GM12878 (cell line): ENCODE data around the gene BDH1. TPM values are rescaled to one million over a fixed set of nuclear protein-coding genes. Genes with fewer than 3 reads are reported as not detected.

Experiments
- ATAC-seq: fragments of 200-7000 bp; cut with Tn5 transposase; 3 replicates; pipeline ENCODE4 v1.9.1; 2020; ENCODE audit warnings: mild to moderate bottlenecking, moderate library complexity
- BruUV-seq: library from RNA; stranded (reverse); fragments of 400-500 nt; replicated peaks from 2 replicates; lab custom pipeline; 2021; lab: Mats Ljungman, UMichigan
- CTCF ChIA-PET: fragments of 300-600 bp; sonication (Branson Sonifier 250); formaldehyde crosslinking; extraction: SDS; loops from one replicate; lab custom pipeline; 2021; ENCODE audit warnings: inconsistent platforms; lab: Yijun Ruan, JAX
- POLR2A ChIA-PET: fragments of 350-600 bp; formaldehyde crosslinking; extraction: SDS; loops from one replicate; lab custom pipeline; 2021; ENCODE audit warnings: inconsistent platforms; lab: Charles Lee
- RAD21 ChIA-PET: fragments of 300-600 bp; sonication (Branson Sonifier 250); formaldehyde crosslinking; loops from one replicate; lab custom pipeline; 2023; ENCODE audit warnings: antibody characterized with exemption; ENCODE audit not compliant: unreplicated experiment; lab: Charles Lee
- SMC1A ChIA-PET: fragments of 300-600 bp; sonication (Branson Sonifier 250); formaldehyde crosslinking; loops from one replicate; lab custom pipeline; 2023; ENCODE audit not compliant: unreplicated experiment, uncharacterized antibody; lab: Charles Lee
- DNase-seq: peaks from one replicate; pipeline ENCODE4 v3.0.0-alpha.2; 2011; ENCODE audit warnings: low read depth, low spot score
- FAIRE-seq: peaks from 3 replicates; lab custom pipeline; 2011; peaks lifted over from hg19 to GRCh38; lab: Jason Lieb, UNC
- H2AFZ ChIP-seq: 2 replicates; pipeline ENCODE4 v1.6.0; 2011; ENCODE audit warnings: low read depth, low read length, control low read depth; ENCODE audit not compliant: control insufficient read depth
- H3K27ac ChIP-seq: 2 replicates; pipeline ENCODE4 v1.5.1; 2011; ENCODE audit warnings: control low read depth; ENCODE audit not compliant: control insufficient read depth, insufficient read depth
- H3K27me3 ChIP-seq, 2 experiments: replicated peaks in 1 of 2; 2 replicates each; pipeline versions ENCODE4 v1.6.0 to v1.6.1; 2011; ENCODE audit warnings: low read length in 1 of 2; ENCODE audit not compliant: control insufficient read depth in 2 of 2, insufficient read depth in 2 of 2
- H3K36me3 ChIP-seq, 2 experiments: 2 replicates each; pipeline ENCODE4 v1.5.1; 2011; ENCODE audit warnings: low read length in 1 of 2; ENCODE audit not compliant: control insufficient read depth in 2 of 2, insufficient read depth in 2 of 2
- H3K4me1 ChIP-seq: 2 replicates; pipeline ENCODE4 v1.6.1; 2011; ENCODE audit warnings: mild to moderate bottlenecking, low read length, moderate library complexity, mixed read lengths; ENCODE audit not compliant: control insufficient read depth, insufficient read depth
- H3K4me2 ChIP-seq: 2 replicates; pipeline ENCODE4 v1.6.0; 2011; ENCODE audit warnings: control low read depth; ENCODE audit not compliant: control insufficient read depth, insufficient read depth
- H3K4me3 ChIP-seq: fragments of 200-600 bp; sonication (generic); 2 replicates; pipeline ENCODE4 v1.5.1; 2016
- H3K79me2 ChIP-seq: 2 replicates; pipeline ENCODE4 v1.6.0; 2011; ENCODE audit warnings: low read length; ENCODE audit not compliant: control insufficient read depth, insufficient read depth
- H3K9ac ChIP-seq: 2 replicates; pipeline ENCODE4 v1.8.0; 2011; ENCODE audit warnings: low read length, control low read depth, mixed read lengths; ENCODE audit not compliant: control insufficient read depth, insufficient read depth
- H3K9me3 ChIP-seq: replicated peaks from 3 replicates; pipeline ENCODE4 v1.5.1; 2011; ENCODE audit warnings: mild to moderate bottlenecking, low read length; ENCODE audit not compliant: control insufficient read depth, insufficient read depth
- H4K20me1 ChIP-seq: 2 replicates; pipeline ENCODE4 v1.6.0; 2011; ENCODE audit not compliant: control insufficient read depth, insufficient read depth
- GATAD2B ChIP-seq: fragments of 450-650 bp; conservative IDR thresholded peaks from 2 replicates; pipeline ENCODE4 v1.6.1; 2017; ENCODE audit warnings: low read depth, mild to moderate bottlenecking, moderate library complexity
- HCFC1 ChIP-seq: fragments of 150-350 bp; IDR thresholded peaks from 2 replicates; pipeline ENCODE4 v1.6.1; 2014; ENCODE audit warnings: low read length
- SRF ChIP-seq, 2 experiments: IDR thresholded peaks; 2 replicates each; pipeline ENCODE4 v1.6.1; 2011; ENCODE audit warnings: low read depth in 2 of 2, low read length in 2 of 2, mild to moderate bottlenecking in 1 of 2, moderate library complexity in 1 of 2
- WGBS: methylation state at CpG from one replicate; pipeline ENCODE4 v1.1.6; 2016; ENCODE audit warnings: low lambda C conversion rate; ENCODE audit not compliant: insufficient replicate concordance, insufficient coverage; ENCODE audit errors: missing lambda C conversion rate; 5-methylcytosine and 5-hydroxymethylcytosine counted together
- in situ Hi-C: fragments of 300-500 bp; cut with MboI; formaldehyde crosslinking; loops from 9 replicates; pipeline ENCODE4 v1.14.3; 2018; ENCODE audit warnings: mixed read lengths
- intact Hi-C: fragments of 100-400 bp; cut with micrococcal nuclease; formaldehyde crosslinking; loops from one replicate; pipeline ENCODE4 v1.14.2; 2022; ENCODE audit not compliant: unreplicated experiment
- polyA plus RNA-seq, 11 experiments: library from polyadenylated mRNA; depleted of rRNA in 4 of 11; unstranded in 6 of 11; stranded (reverse) in 5 of 11; fragments of >200 nt; fragmentation: Nextera tagmentation in 4 of 11; fragmentation: Illumina TruSeq in 1 of 11; extraction: Ambion mirVana in 4 of 11; extraction: Trizol in 1 of 11; gene quantifications; 1 replicate in 1 of 11; 2 replicates in 10 of 11; pipeline versions ENCODE4 v1.2.1 to v1.2.3, GENCODE V29; 2011 to 2016; ENCODE audit warnings: inconsistent platforms in 2 of 11, missing spikeins in 2 of 11, low read depth in 1 of 11
- total RNA-seq, 4 experiments: library from RNA; depleted of rRNA in 3 of 4; stranded (reverse); fragments of >200 nt in 3 of 4; fragmentation: Illumina TruSeq in 1 of 4; extraction: Trizol in 1 of 4; gene quantifications; 2 replicates each; pipeline versions ENCODE4 v1.2.1 to v1.2.3, GENCODE V29; 2013 to 2021
- TF ChIP-seq, protein P1 (sequence below): IDR thresholded peaks from 2 replicates; pipeline ENCODE4 v1.6.1; 2012; ENCODE audit warnings: low read depth, low read length, improper control_type of control experiment

Gene BDH1
- total and polyA plus RNA-seq, 10 of the 15 experiments (the other 5 are each of a cell fraction or from before 2014, with no cell fraction given) = 11.3 to 84.5 (median 60.3) TPM

- in situ Hi-C loops = no loop called here
- H2AFZ ChIP-seq = peak overlapping the region; percentile 61
Observed at GRCh38 chr3:197562398-197563251, 6.9 kb upstream of the BDH1 start.

More at GRCh38 chr3:197562398-197563251, 6.9 kb upstream of the BDH1 start:
- intact Hi-C loops = no loop called here
- H3K9ac ChIP-seq = no peak overlapping the region
- peaks cover 15% of the 10 kb centered on the region; the same call in 1 of the 2 replicates for H3K4me1 ChIP-seq
- H3K36me3 ChIP-seq = no peaks in the 10 kb centered on the region
- H3K27ac ChIP-seq = peak overlapping the region; percentile 59; the same call in 1 of the 2 replicates
- SMC1A ChIA-PET = interaction anchor here (2.7 kb wide), 1 partner anchor 14 kb away, joined by 7 read pairs; no protein-coding TSS in a partner anchor
- peaks cover 5% of the 10 kb centered on the region; the same call in 2 of the 3 replicates for H3K9me3 ChIP-seq
- TF ChIP-seq SRF (IDR thresholded peaks at IDR 0.05; ENCODE audit: low read depth in 2 of 2, low read length in 2 of 2) = peak; percentile 39 to 88; a peak in 3 of 4 replicates
- TF ChIP-seq HCFC1 = no peak
- TF ChIP-seq GATAD2B = no peak
- TF ChIP-seq, protein P1, sequence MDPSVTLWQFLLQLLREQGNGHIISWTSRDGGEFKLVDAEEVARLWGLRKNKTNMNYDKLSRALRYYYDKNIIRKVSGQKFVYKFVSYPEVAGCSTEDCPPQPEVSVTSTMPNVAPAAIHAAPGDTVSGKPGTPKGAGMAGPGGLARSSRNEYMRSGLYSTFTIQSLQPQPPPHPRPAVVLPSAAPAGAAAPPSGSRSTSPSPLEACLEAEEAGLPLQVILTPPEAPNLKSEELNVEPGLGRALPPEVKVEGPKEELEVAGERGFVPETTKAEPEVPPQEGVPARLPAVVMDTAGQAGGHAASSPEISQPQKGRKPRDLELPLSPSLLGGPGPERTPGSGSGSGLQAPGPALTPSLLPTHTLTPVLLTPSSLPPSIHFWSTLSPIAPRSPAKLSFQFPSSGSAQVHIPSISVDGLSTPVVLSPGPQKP = peak; percentile 47; the same call in 1 of the 2 replicates
- TF ChIP-seq, all 136 proteins: peak for 2
- H4K20me1 ChIP-seq = no peaks in the 10 kb centered on the region
- no peak overlapping the region for H3K4me3 ChIP-seq
- H3K4me2 ChIP-seq = peak overlapping the region; percentile 54
- no peak for FAIRE-seq
- ChIA-PET RAD21 (no interaction called here), POLR2A (interaction anchor here (0.6 to 1.4 kb wide), 3 partner anchors 9 to 273 kb away, joined by 3 to 5 read pairs (median 3); no protein-coding TSS in a partner anchor), CTCF (interaction anchor here (0.7 to 1.1 kb wide), 2 partner anchors 36 to 37 kb away, joined by 3 read pairs; no protein-coding TSS in a partner anchor)
- no TSS peak for BruUV-seq
- no peak for DNase-seq
- peak; percentile 63 for ATAC-seq
- no peaks in the 10 kb centered on the region for H3K27me3 ChIP-seq
- H3K79me2 ChIP-seq = no peaks in the 10 kb centered on the region
- WGBS = 31% methylated on average over 6 of the region's 6 CpGs
